Activated CD4-positive, alpha-beta T cell treated with anti-CD3 and anti-CD28 coated beads for 36 hours (primary cell): ENCODE measurements around the gene TRIM32. TPM values are rescaled to one million over a fixed set of nuclear protein-coding genes. Genes with fewer than 3 reads are reported as not detected.
"Not testable (repeated sequence)": the region's sequence is repeated elsewhere in the genome, so short reads cannot be mapped to it uniquely, and the experiment has no call there.

Source experiments
- ATAC-seq: fragments of 200-7000 bp; cut with Tn5 transposase; one replicate; pipeline ENCODE4 v1.10.0; 2021; ENCODE audit warnings: mild to moderate bottlenecking, moderate library complexity
- CTCF ChIA-PET: fragments of 350-600 bp; sonication (Branson Sonifier 250); formaldehyde crosslinking; loops from one replicate; lab custom pipeline; 2021; ENCODE audit warnings: antibody characterized with exemption; lab: Charles Lee
- POLR2A ChIA-PET: fragments of 350-600 bp; sonication (Branson Sonifier 250); formaldehyde crosslinking; loops from one replicate; lab custom pipeline; 2021; ENCODE audit warnings: antibody characterized with exemption, inconsistent platforms; lab: Charles Lee
- DNase-seq: peaks from one replicate; pipeline ENCODE4 v3.0.0-alpha.2; 2020
- H3K27ac Mint-ChIP-seq: one replicate; pipeline ENCODE4 v1.8.0; 2021; ENCODE audit warnings: mixed read lengths
- H3K27me3 Mint-ChIP-seq: one replicate; pipeline ENCODE4 v1.8.0; 2021; ENCODE audit warnings: mixed read lengths
- H3K36me3 Mint-ChIP-seq: one replicate; pipeline ENCODE4 v1.8.0; 2021; ENCODE audit warnings: low read depth, mixed read lengths
- H3K4me1 Mint-ChIP-seq: one replicate; pipeline ENCODE4 v1.8.0; 2021; ENCODE audit warnings: mixed read lengths
- H3K4me3 Mint-ChIP-seq: one replicate; pipeline ENCODE4 v1.8.0; 2021; ENCODE audit warnings: mild to moderate bottlenecking, moderate library complexity, mixed read lengths
- H3K9me3 Mint-ChIP-seq: one replicate; pipeline ENCODE4 v1.8.0; 2021; ENCODE audit warnings: low read depth, mixed read lengths
- intact Hi-C, 2 experiments: fragments of 100-400 bp; cut with DNase I in 1 of 2; cut with micrococcal nuclease in 1 of 2; formaldehyde crosslinking; loops; one replicate each; pipeline versions ENCODE4 v1.14.2 to v1.15.1; 2022 to 2024; cut with DNase I, micrococcal nuclease
- total RNA-seq, 2 experiments: library from RNA; stranded (reverse); gene quantifications; one replicate each; pipeline ENCODE4 v1.2.3, GENCODE V29; 2021

Gene TRIM32
- total RNA-seq, 2 experiments from 2014 or later = 10.2 to 12.4 TPM

- ATAC-seq = no peak
- H3K4me1 Mint-ChIP-seq = peaks cover 38% of the 10 kb centered on the region
- peaks cover 6% of the 10 kb centered on the region for H3K36me3 Mint-ChIP-seq
- no peak overlapping the region for H3K27ac Mint-ChIP-seq
- H3K27me3 Mint-ChIP-seq = no peaks in the 10 kb centered on the region
- no peak overlapping the region for H3K4me3 Mint-ChIP-seq
- POLR2A ChIA-PET = no interaction called here
- intact Hi-C loops = loop anchor here in 1 of 2 experiments (10.0 kb wide), 1 partner anchor 1990 kb away; no protein-coding TSS in a partner anchor
- CTCF ChIA-PET = no interaction called here
- peaks cover 1% of the 10 kb centered on the region for H3K9me3 Mint-ChIP-seq
- DNase-seq = no peak
These were observed 1.9 kb upstream of the TRIM32 start for GRCh38 chr9:116685166-116685565.

DNA sequence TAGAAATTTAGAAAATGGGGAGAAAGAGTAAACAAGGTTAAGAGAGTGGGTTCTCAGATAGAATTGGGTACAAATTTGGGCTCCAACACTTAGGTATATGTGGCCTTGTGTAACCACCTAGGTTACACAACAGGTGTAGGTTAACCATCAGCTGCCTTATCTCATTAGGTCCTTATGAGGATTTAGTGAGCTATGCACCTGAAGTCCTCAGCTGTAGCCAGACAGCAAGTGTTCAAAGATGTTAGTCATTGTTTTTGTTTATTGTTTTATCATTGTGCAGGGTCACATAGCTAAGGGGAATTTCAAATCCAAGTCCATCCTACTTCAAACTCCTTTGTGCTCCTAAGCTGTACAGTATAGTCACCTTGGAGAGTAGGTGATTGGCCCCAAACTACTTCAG, 970 bp upstream of the TRIM32 start:
- Mint-ChIP-seq H3K27me3 (no peaks in the 10 kb centered on the region), H3K27ac (peak overlapping the region; percentile 81), H3K36me3 (peaks cover 6% of the 10 kb centered on the region), H3K4me3 (peak overlapping the region; percentile 81), H3K4me1 (peaks cover 46% of the 10 kb centered on the region), H3K9me3 (peaks cover 1% of the 10 kb centered on the region)
- ATAC-seq (no peak), DNase-seq (no peak)
- intact Hi-C loops = loop anchor here in 1 of 2 experiments (10.0 kb wide), 1 partner anchor 1991 kb away; no protein-coding TSS in a partner anchor
- ChIA-PET CTCF (no interaction called here), POLR2A (no interaction called here)

- peaks cover 1% of the 10 kb centered on the region for H3K9me3 Mint-ChIP-seq
- H3K27me3 Mint-ChIP-seq = no peaks in the 10 kb centered on the region
- peaks cover 6% of the 10 kb centered on the region for H3K36me3 Mint-ChIP-seq
- POLR2A ChIA-PET = no interaction called here
- DNase-seq (peak; percentile 15), ATAC-seq (peak; percentile 28)
- H3K4me3 Mint-ChIP-seq = peak overlapping the region; percentile 81
- CTCF ChIA-PET = no interaction called here
- H3K4me1 Mint-ChIP-seq = peaks cover 51% of the 10 kb centered on the region
- intact Hi-C loops = loop anchor here in 1 of 2 experiments (10.0 kb wide), 1 partner anchor 1992 kb away; no protein-coding TSS in a partner anchor
- H3K27ac Mint-ChIP-seq = peak overlapping the region; percentile 81
These were observed 422 bp upstream of the TRIM32 start for GRCh38 chr9:116686693-116687073.

DNA sequence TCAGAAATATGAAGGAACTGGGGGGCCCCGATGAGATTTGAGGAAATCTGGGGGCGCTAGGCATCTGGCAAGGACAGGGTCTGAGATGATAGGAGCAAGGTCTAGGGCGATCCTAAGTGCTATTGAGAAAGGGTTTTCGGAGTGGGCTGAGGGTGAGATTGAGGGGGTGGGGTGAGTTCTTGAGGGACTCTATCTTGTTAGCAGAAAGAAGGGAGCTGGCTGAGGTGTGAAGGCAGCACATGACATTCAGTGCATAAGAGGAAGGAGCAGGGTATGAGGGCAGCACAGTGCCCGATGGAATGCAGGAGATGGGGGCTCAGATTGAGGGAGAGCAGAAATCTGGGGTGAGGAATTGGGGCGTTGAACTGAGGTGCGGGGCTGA, 640 bp downstream of the TRIM32 start:
- ATAC-seq (peak; percentile 7), DNase-seq (no peak)
- H3K4me3 Mint-ChIP-seq = peak overlapping the region; percentile 81
- H3K9me3 Mint-ChIP-seq = peaks cover under 1% of the 10 kb centered on the region
- intact Hi-C loops = loop anchor here in 1 of 2 experiments (10.0 kb wide), 1 partner anchor 1993 kb away; no protein-coding TSS in a partner anchor
- ChIA-PET CTCF (interaction anchor here (0.6 kb wide), 1 partner anchor 29 kb away, joined by 4 read pairs; no protein-coding TSS in a partner anchor), POLR2A (no interaction called here)
- peaks cover 6% of the 10 kb centered on the region for H3K36me3 Mint-ChIP-seq
- peaks cover 60% of the 10 kb centered on the region for H3K4me1 Mint-ChIP-seq
- no peaks in the 10 kb centered on the region for H3K27me3 Mint-ChIP-seq
- H3K27ac Mint-ChIP-seq = peak overlapping the region; percentile 44

DNA sequence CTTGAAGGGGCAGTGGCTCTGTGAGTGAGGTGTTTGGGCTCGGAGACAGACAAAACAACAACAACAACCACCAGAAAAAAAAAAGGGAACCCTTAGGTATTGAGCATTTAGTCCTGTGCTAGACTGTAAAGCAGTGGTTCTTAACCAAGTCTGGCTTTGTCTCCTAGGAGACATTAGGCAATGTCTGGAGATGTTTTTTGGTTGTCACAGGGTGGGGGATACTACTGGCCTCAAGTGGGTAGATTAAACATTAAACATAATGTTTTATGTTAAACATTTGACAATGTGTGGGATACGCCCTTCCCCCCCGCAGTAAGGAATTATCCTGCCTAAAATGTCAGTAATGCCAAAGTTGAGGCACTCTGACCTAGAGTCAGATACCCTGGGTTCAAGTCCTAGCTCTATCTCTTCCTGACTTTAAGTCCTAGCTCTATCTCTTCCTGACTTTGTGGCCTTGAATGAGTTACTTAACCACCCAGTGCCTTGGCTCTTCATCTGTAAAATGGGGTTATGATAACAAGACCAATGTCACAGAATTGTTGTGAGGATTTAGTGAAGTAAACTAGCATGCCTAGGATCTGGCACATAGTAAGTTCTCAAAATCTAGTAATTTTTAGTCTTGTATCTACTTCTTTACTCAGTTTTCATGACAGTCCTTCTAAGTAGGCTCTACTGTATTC, 1.8 kb downstream of the TRIM32 start:
- Mint-ChIP-seq H3K36me3 (peaks cover 5% of the 10 kb centered on the region), H3K4me1 (peaks cover 66% of the 10 kb centered on the region), H3K4me3 (peak overlapping the region; percentile 81), H3K27me3 (no peaks in the 10 kb centered on the region), H3K9me3 (no peaks in the 10 kb centered on the region), H3K27ac (no peak overlapping the region)
- intact Hi-C loops = loop anchor here in 1 of 2 experiments (10.0 kb wide), 1 partner anchor 1994 kb away; no protein-coding TSS in a partner anchor
- ChIA-PET POLR2A (no interaction called here), CTCF (no interaction called here)
- no peak for DNase-seq
- no peak for ATAC-seq

- ChIA-PET POLR2A (no interaction called here), CTCF (no interaction called here)
- ATAC-seq (no peak), DNase-seq (no peak)
- H3K36me3 Mint-ChIP-seq = peaks cover 6% of the 10 kb centered on the region
- intact Hi-C loops = loop anchor here in 1 of 2 experiments (10.0 kb wide), 1 partner anchor 1995 kb away; no protein-coding TSS in a partner anchor
- peaks cover 69% of the 10 kb centered on the region for H3K4me1 Mint-ChIP-seq
- H3K27ac Mint-ChIP-seq = no peak overlapping the region
- no peaks in the 10 kb centered on the region for H3K27me3 Mint-ChIP-seq
- H3K4me3 Mint-ChIP-seq = no peak overlapping the region
- no peaks in the 10 kb centered on the region for H3K9me3 Mint-ChIP-seq
These were observed 2.5 kb downstream of the TRIM32 start for GRCh38 chr9:116689486-116690032.

DNA sequence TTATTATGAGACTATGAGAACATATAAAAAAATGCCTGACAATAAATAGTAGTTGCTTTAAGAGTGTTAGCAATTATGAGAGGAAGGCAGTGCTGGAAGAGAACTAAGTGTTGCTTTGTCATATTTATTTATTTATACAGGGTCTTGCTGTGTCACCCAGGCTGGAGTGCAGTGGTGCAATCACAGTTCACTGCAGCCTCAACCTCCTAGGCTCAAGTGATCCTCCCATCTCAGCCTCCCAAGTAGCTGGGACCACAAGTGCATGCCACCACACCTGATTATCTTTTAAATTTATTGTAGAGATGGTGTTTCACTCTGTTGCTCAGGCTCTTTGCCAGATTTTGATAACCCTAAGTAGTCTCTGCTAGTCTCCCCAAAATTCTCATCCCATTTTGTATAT, 3.7 kb downstream of the TRIM32 start:
- DNase-seq, H3K4me3 Mint-ChIP-seq, H3K27me3 Mint-ChIP-seq, CTCF ChIA-PET, intact Hi-C loops, H3K36me3 Mint-ChIP-seq, H3K27ac Mint-ChIP-seq, H3K9me3 Mint-ChIP-seq, ATAC-seq, POLR2A ChIA-PET: not testable (repeated sequence)
- peaks cover 64% of the 10 kb centered on the region for H3K4me1 Mint-ChIP-seq

DNA sequence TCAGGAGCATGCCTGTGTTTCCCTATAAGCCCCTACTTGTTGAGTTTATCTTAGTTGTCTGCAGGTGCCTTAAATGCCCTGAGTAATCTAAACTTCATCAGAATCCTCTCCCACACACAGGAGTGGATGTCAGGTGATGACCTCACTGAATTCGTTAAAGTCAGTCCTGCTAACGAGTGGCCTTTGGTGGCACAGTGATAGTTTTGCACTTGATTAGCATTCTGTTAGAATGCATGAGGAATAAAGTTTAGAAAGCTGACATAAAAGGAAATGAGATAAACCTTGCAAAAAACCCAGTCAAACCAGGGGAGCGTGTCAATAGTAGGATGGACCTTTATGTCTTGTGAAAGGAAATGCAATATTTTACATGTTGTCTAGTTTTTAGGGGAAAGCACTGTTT, 4.5 kb downstream of the TRIM32 start:
- DNase-seq = peak; percentile 8
- peak overlapping the region; percentile 17 for H3K27ac Mint-ChIP-seq
- intact Hi-C loops = no loop called here
- H3K4me3 Mint-ChIP-seq = no peak overlapping the region
- no peak for ATAC-seq
- POLR2A ChIA-PET = no interaction called here
- H3K9me3 Mint-ChIP-seq = no peaks in the 10 kb centered on the region
- peaks cover 12% of the 10 kb centered on the region for H3K36me3 Mint-ChIP-seq
- peaks cover 58% of the 10 kb centered on the region for H3K4me1 Mint-ChIP-seq
- CTCF ChIA-PET = no interaction called here
- no peaks in the 10 kb centered on the region for H3K27me3 Mint-ChIP-seq

DNA sequence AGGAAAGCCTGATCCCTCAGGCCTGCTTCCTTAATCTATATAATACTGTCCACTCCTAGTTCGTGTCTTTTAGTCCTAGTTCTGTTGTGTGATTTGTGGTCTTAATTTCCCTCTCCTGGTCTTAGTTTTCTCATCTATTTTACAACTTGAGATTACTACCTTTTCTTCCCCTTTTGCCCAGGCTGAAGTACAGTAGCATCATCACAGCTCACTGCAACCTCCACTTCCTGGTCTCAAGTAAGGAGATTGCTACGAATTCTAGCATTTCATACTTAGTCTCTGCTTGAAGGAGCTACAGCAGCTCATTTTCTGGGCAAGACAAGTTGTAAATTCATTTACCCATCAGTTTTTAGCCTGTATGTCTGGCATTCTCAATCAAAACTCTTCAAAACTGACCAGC, 5.5 kb downstream of the TRIM32 start:
- POLR2A ChIA-PET = no interaction called here
- Mint-ChIP-seq H3K4me1 (peaks cover 60% of the 10 kb centered on the region), H3K27me3 (no peaks in the 10 kb centered on the region), H3K36me3 (peaks cover 20% of the 10 kb centered on the region), H3K27ac (no peak overlapping the region), H3K4me3 (no peak overlapping the region), H3K9me3 (no peaks in the 10 kb centered on the region)
- intact Hi-C loops = no loop called here
- CTCF ChIA-PET = no interaction called here
- ATAC-seq = no peak
- no peak for DNase-seq

GRCh38 chr9:116693233-116693731, 6.2 kb downstream of the TRIM32 start:
- no peaks in the 10 kb centered on the region for H3K27me3 Mint-ChIP-seq

GRCh38 chr9:116694785-116695291, 7.7 kb downstream of the TRIM32 start:
- H3K4me3 Mint-ChIP-seq = no peak overlapping the region
- POLR2A ChIA-PET = no interaction called here
- no peak overlapping the region for H3K27ac Mint-ChIP-seq
- intact Hi-C loops = no loop called here
- CTCF ChIA-PET = interaction anchor here (0.8 kb wide), 1 partner anchor 12 kb away, joined by 3 read pairs; no protein-coding TSS in a partner anchor
- peaks cover 11% of the 10 kb centered on the region for H3K9me3 Mint-ChIP-seq
- no peaks in the 10 kb centered on the region for H3K27me3 Mint-ChIP-seq
- DNase-seq (no peak), ATAC-seq (no peak)
- H3K4me1 Mint-ChIP-seq = peaks cover 41% of the 10 kb centered on the region
- peaks cover 40% of the 10 kb centered on the region for H3K36me3 Mint-ChIP-seq

More at GRCh38 chr9:116693233-116693731, 6.2 kb downstream of the TRIM32 start:
- peaks cover 24% of the 10 kb centered on the region for H3K36me3 Mint-ChIP-seq
- POLR2A ChIA-PET = no interaction called here
- CTCF ChIA-PET = no interaction called here
- H3K9me3 Mint-ChIP-seq = peaks cover 4% of the 10 kb centered on the region
- no peak overlapping the region for H3K27ac Mint-ChIP-seq
- H3K4me3 Mint-ChIP-seq = no peak overlapping the region
- peaks cover 53% of the 10 kb centered on the region for H3K4me1 Mint-ChIP-seq
- DNase-seq (no peak), ATAC-seq (peak; percentile 40)
- intact Hi-C loops = no loop called here
